ENCODE results near the gene NCK2. TPM values are rescaled to one million over a fixed set of nuclear protein-coding genes. Genes with fewer than 3 reads are reported as not detected.

Gene NCK2
- total and polyA plus RNA-seq, 2 experiments from 2014 or later: 72.6 to 100 TPM

- TF ChIP-seq EZH2 (IDR thresholded peaks at IDR 0.05; ENCODE audit: borderline replicate concordance) (no peak), EZH2phosphoT487 (IDR thresholded peaks at IDR 0.05; ENCODE audit: low read depth, severe bottlenecking, unreplicated experiment) (no peak), CTCF (IDR thresholded peaks at IDR 0.05; ENCODE audit: poor library complexity) (no peak)
- WGBS (ENCODE audit: low lambda C conversion rate, missing lambda C conversion rate): 86% methylated on average over 3 of the region's 3 CpGs
- Histone ChIP-seq H3K27me3 (no peaks in the 10 kb centered on the region), H3K4me3 (no peak overlapping the region), H2AFZ (no peak overlapping the region), H3K9me3 (ENCODE audit: low read depth) (no peaks in the 10 kb centered on the region), H4K20me1 (ENCODE audit: insufficient read depth, poor library complexity, severe bottlenecking) (no peaks in the 10 kb centered on the region), H3K9me2 (replicated peaks; ENCODE audit: insufficient read depth) (no peaks in the 10 kb centered on the region), H3K79me2 (no peaks in the 10 kb centered on the region), H3K27ac (peak overlapping the region; percentile 43), H3K36me3 (replicated peaks; ENCODE audit: insufficient read depth, low read depth) (no peaks in the 10 kb centered on the region), H3K4me2 (no peak overlapping the region), H3K4me1 (ENCODE audit: insufficient read depth) (no peaks in the 10 kb centered on the region)
- DNase-seq (ENCODE audit: low spot score): peak; percentile 28
Measured at GRCh38 chr2:105919191-105919811, 174.6 kb downstream of the NCK2 start.

GRCh38 chr2:105919826-105920225, 175.1 kb downstream of the NCK2 start:
- Histone ChIP-seq H3K27me3 (no peaks in the 10 kb centered on the region), H3K9me3 (ENCODE audit: low read depth) (no peaks in the 10 kb centered on the region), H3K4me2 (no peak overlapping the region), H3K4me3 (no peak overlapping the region), H3K27ac (peak overlapping the region; percentile 42), H4K20me1 (ENCODE audit: insufficient read depth, poor library complexity, severe bottlenecking) (no peaks in the 10 kb centered on the region), H2AFZ (no peak overlapping the region), H3K9me2 (replicated peaks; ENCODE audit: insufficient read depth) (no peaks in the 10 kb centered on the region), H3K79me2 (no peaks in the 10 kb centered on the region), H3K36me3 (replicated peaks; ENCODE audit: insufficient read depth, low read depth) (no peaks in the 10 kb centered on the region), H3K4me1 (ENCODE audit: insufficient read depth) (no peaks in the 10 kb centered on the region)
- DNase-seq (ENCODE audit: low spot score): peak; percentile 47
- peak; percentile 36 for TF ChIP-seq CTCF (IDR thresholded peaks at IDR 0.05; ENCODE audit: poor library complexity)
- no peak for TF ChIP-seq EZH2 (IDR thresholded peaks at IDR 0.05; ENCODE audit: borderline replicate concordance)
- no peak for TF ChIP-seq EZH2phosphoT487 (IDR thresholded peaks at IDR 0.05; ENCODE audit: low read depth, severe bottlenecking, unreplicated experiment)

GRCh38 chr2:105924271-105924670, 179.6 kb downstream of the NCK2 start:
- no peaks in the 10 kb centered on the region for H3K79me2 ChIP-seq
- no peak overlapping the region for H3K4me2 ChIP-seq
- no peaks in the 10 kb centered on the region for H3K4me1 ChIP-seq (ENCODE audit: insufficient read depth)
- no peak for TF ChIP-seq EZH2phosphoT487 (IDR thresholded peaks at IDR 0.05; ENCODE audit: low read depth, severe bottlenecking, unreplicated experiment)
- no peak for TF ChIP-seq EZH2 (IDR thresholded peaks at IDR 0.05; ENCODE audit: borderline replicate concordance)
- TF ChIP-seq CTCF (IDR thresholded peaks at IDR 0.05; ENCODE audit: poor library complexity): no peak
- H3K27me3 ChIP-seq: no peaks in the 10 kb centered on the region
- H2AFZ ChIP-seq: no peak overlapping the region
- H3K36me3 ChIP-seq (replicated peaks; ENCODE audit: insufficient read depth, low read depth): no peaks in the 10 kb centered on the region
- no peaks in the 10 kb centered on the region for H3K9me2 ChIP-seq (replicated peaks; ENCODE audit: insufficient read depth)
- no peak overlapping the region for H3K27ac ChIP-seq
- DNase-seq (ENCODE audit: low spot score): no peak
- no peaks in the 10 kb centered on the region for H3K9me3 ChIP-seq (ENCODE audit: low read depth)
- no peaks in the 10 kb centered on the region for H4K20me1 ChIP-seq (ENCODE audit: insufficient read depth, poor library complexity, severe bottlenecking)
- 88% methylated on average over 6 of the region's 6 CpGs for WGBS (ENCODE audit: low lambda C conversion rate, missing lambda C conversion rate)
- no peak overlapping the region for H3K4me3 ChIP-seq
